GM12878 (cell line): ENCODE results near the gene AOPEP. TPM values are rescaled to one million over a fixed set of nuclear protein-coding genes. Genes with fewer than 3 reads are reported as not detected.

Experiments
- ATAC-seq: fragments of 200-7000 bp; cut with Tn5 transposase; 3 replicates; pipeline ENCODE4 v1.9.1; 2020; ENCODE audit warnings: mild to moderate bottlenecking, moderate library complexity
- BruUV-seq: library from RNA; stranded (reverse); fragments of 400-500 nt; replicated peaks from 2 replicates; lab custom pipeline; 2021; lab: Mats Ljungman, UMichigan
- CTCF ChIA-PET: fragments of 300-600 bp; sonication (Branson Sonifier 250); formaldehyde crosslinking; extraction: SDS; loops from one replicate; lab custom pipeline; 2021; ENCODE audit warnings: inconsistent platforms; lab: Yijun Ruan, JAX
- POLR2A ChIA-PET: fragments of 350-600 bp; formaldehyde crosslinking; extraction: SDS; loops from one replicate; lab custom pipeline; 2021; ENCODE audit warnings: inconsistent platforms; lab: Charles Lee
- RAD21 ChIA-PET: fragments of 300-600 bp; sonication (Branson Sonifier 250); formaldehyde crosslinking; loops from one replicate; lab custom pipeline; 2023; ENCODE audit warnings: antibody characterized with exemption; ENCODE audit not compliant: unreplicated experiment; lab: Charles Lee
- SMC1A ChIA-PET: fragments of 300-600 bp; sonication (Branson Sonifier 250); formaldehyde crosslinking; loops from one replicate; lab custom pipeline; 2023; ENCODE audit not compliant: unreplicated experiment, uncharacterized antibody; lab: Charles Lee
- DNase-seq: peaks from one replicate; pipeline ENCODE4 v3.0.0-alpha.2; 2011; ENCODE audit warnings: low read depth, low spot score
- FAIRE-seq: peaks from 3 replicates; lab custom pipeline; 2011; peaks lifted over from hg19 to GRCh38; lab: Jason Lieb, UNC
- H2AFZ ChIP-seq: 2 replicates; pipeline ENCODE4 v1.6.0; 2011; ENCODE audit warnings: low read depth, low read length, control low read depth; ENCODE audit not compliant: control insufficient read depth
- H3K27ac ChIP-seq: 2 replicates; pipeline ENCODE4 v1.5.1; 2011; ENCODE audit warnings: control low read depth; ENCODE audit not compliant: control insufficient read depth, insufficient read depth
- H3K27me3 ChIP-seq, 2 experiments: replicated peaks in 1 of 2; 2 replicates each; pipeline versions ENCODE4 v1.6.0 to v1.6.1; 2011; ENCODE audit warnings: low read length in 1 of 2; ENCODE audit not compliant: control insufficient read depth in 2 of 2, insufficient read depth in 2 of 2
- H3K36me3 ChIP-seq, 2 experiments: 2 replicates each; pipeline ENCODE4 v1.5.1; 2011; ENCODE audit warnings: low read length in 1 of 2; ENCODE audit not compliant: control insufficient read depth in 2 of 2, insufficient read depth in 2 of 2
- H3K4me1 ChIP-seq: 2 replicates; pipeline ENCODE4 v1.6.1; 2011; ENCODE audit warnings: mild to moderate bottlenecking, low read length, moderate library complexity, mixed read lengths; ENCODE audit not compliant: control insufficient read depth, insufficient read depth
- H3K4me2 ChIP-seq: 2 replicates; pipeline ENCODE4 v1.6.0; 2011; ENCODE audit warnings: control low read depth; ENCODE audit not compliant: control insufficient read depth, insufficient read depth
- H3K4me3 ChIP-seq: fragments of 200-600 bp; sonication (generic); 2 replicates; pipeline ENCODE4 v1.5.1; 2016
- H3K79me2 ChIP-seq: 2 replicates; pipeline ENCODE4 v1.6.0; 2011; ENCODE audit warnings: low read length; ENCODE audit not compliant: control insufficient read depth, insufficient read depth
- H3K9ac ChIP-seq: 2 replicates; pipeline ENCODE4 v1.8.0; 2011; ENCODE audit warnings: low read length, control low read depth, mixed read lengths; ENCODE audit not compliant: control insufficient read depth, insufficient read depth
- H3K9me3 ChIP-seq: replicated peaks from 3 replicates; pipeline ENCODE4 v1.5.1; 2011; ENCODE audit warnings: mild to moderate bottlenecking, low read length; ENCODE audit not compliant: control insufficient read depth, insufficient read depth
- H4K20me1 ChIP-seq: 2 replicates; pipeline ENCODE4 v1.6.0; 2011; ENCODE audit not compliant: control insufficient read depth, insufficient read depth
- ATF2 ChIP-seq: IDR thresholded peaks from 2 replicates; pipeline ENCODE4 v1.6.1; 2012; ENCODE audit warnings: low read length, inconsistent platforms
- ATF7 ChIP-seq: fragments of 450-650 bp; IDR thresholded peaks from 2 replicates; pipeline ENCODE4 v1.6.1; 2016; ENCODE audit warnings: low read depth, mild to moderate bottlenecking
- BACH1 ChIP-seq: fragments of 450-650 bp; IDR thresholded peaks from 2 replicates; pipeline ENCODE4 v1.6.1; 2017; ENCODE audit warnings: mild to moderate bottlenecking, borderline replicate concordance
- BCL11A ChIP-seq: IDR thresholded peaks from 2 replicates; pipeline ENCODE4 v1.6.1; 2011; ENCODE audit warnings: low read depth, low read length
- BRCA1 ChIP-seq: IDR thresholded peaks from 2 replicates; pipeline ENCODE4 v1.6.1; 2011; ENCODE audit warnings: low read depth, low read length, improper control_type of control experiment
- JUND ChIP-seq: IDR thresholded peaks from 2 replicates; pipeline ENCODE4 v1.6.1; 2012; ENCODE audit warnings: low read depth, mild to moderate bottlenecking, low read length, improper control_type of control experiment, moderate library complexity
- KAT2A ChIP-seq: conservative IDR thresholded peaks from 2 replicates; pipeline ENCODE4 v1.6.1; 2011; ENCODE audit warnings: low read depth, low read length; ENCODE audit not compliant: control insufficient read depth
- LARP7 ChIP-seq: fragments of 450-650 bp; IDR thresholded peaks from 2 replicates; pipeline ENCODE4 v1.6.1; 2017; ENCODE audit warnings: mild to moderate bottlenecking
- MYB ChIP-seq: fragments of 150-350 bp; IDR thresholded peaks from 2 replicates; pipeline ENCODE4 v1.6.1; 2014; ENCODE audit warnings: mild to moderate bottlenecking, low read depth, low read length, borderline replicate concordance
- RB1 ChIP-seq: fragments of 450-650 bp; formaldehyde crosslinking; IDR thresholded peaks from 2 replicates; pipeline ENCODE4 v1.6.1; 2017; ENCODE audit warnings: mild to moderate bottlenecking, borderline replicate concordance
- STAT3 ChIP-seq: IDR thresholded peaks from 2 replicates; pipeline ENCODE4 v1.6.1; 2011; ENCODE audit warnings: low read depth, low read length, improper control_type of control experiment
- ZNF592 ChIP-seq: fragments of 450-650 bp; IDR thresholded peaks from 2 replicates; pipeline ENCODE4 v1.6.1; 2017; ENCODE audit warnings: mild to moderate bottlenecking, moderate library complexity
- ZZZ3 ChIP-seq: IDR thresholded peaks from 2 replicates; pipeline ENCODE4 v1.6.1; 2011; ENCODE audit warnings: low read depth; ENCODE audit not compliant: control insufficient read depth, insufficient read length
- WGBS: methylation state at CpG from one replicate; pipeline ENCODE4 v1.1.6; 2016; ENCODE audit warnings: low lambda C conversion rate; ENCODE audit not compliant: insufficient replicate concordance, insufficient coverage; ENCODE audit errors: missing lambda C conversion rate; 5-methylcytosine and 5-hydroxymethylcytosine counted together
- in situ Hi-C: fragments of 300-500 bp; cut with MboI; formaldehyde crosslinking; loops from 9 replicates; pipeline ENCODE4 v1.14.3; 2018; ENCODE audit warnings: mixed read lengths
- intact Hi-C: fragments of 100-400 bp; cut with micrococcal nuclease; formaldehyde crosslinking; loops from one replicate; pipeline ENCODE4 v1.14.2; 2022; ENCODE audit not compliant: unreplicated experiment
- polyA plus RNA-seq, 11 experiments: library from polyadenylated mRNA; depleted of rRNA in 4 of 11; unstranded in 6 of 11; stranded (reverse) in 5 of 11; fragments of >200 nt; fragmentation: Nextera tagmentation in 4 of 11; fragmentation: Illumina TruSeq in 1 of 11; extraction: Ambion mirVana in 4 of 11; extraction: Trizol in 1 of 11; gene quantifications; 1 replicate in 1 of 11; 2 replicates in 10 of 11; pipeline versions ENCODE4 v1.2.1 to v1.2.3, GENCODE V29; 2011 to 2016; ENCODE audit warnings: inconsistent platforms in 2 of 11, missing spikeins in 2 of 11, low read depth in 1 of 11
- total RNA-seq, 4 experiments: library from RNA; depleted of rRNA in 3 of 4; stranded (reverse); fragments of >200 nt in 3 of 4; fragmentation: Illumina TruSeq in 1 of 4; extraction: Trizol in 1 of 4; gene quantifications; 2 replicates each; pipeline versions ENCODE4 v1.2.1 to v1.2.3, GENCODE V29; 2013 to 2021

The AOPEP gene
- total and polyA plus RNA-seq, 10 of the 15 experiments (the other 5 are each of a cell fraction or from before 2014, with no cell fraction given): 2.3 to 16.9 (median 10.1) TPM

- TF ChIP-seq ZNF592 (no peak), MYB (no peak), STAT3 (no peak), RB1 (no peak)
Measured at GRCh38 chr9:95053611-95054570, 327.4 kb downstream of the AOPEP start (continued).

GRCh38 chr9:95055334-95055850, 328.9 kb downstream of the AOPEP start:
- BruUV-seq: no TSS peak
- no peak overlapping the region for H3K4me3 ChIP-seq
- H3K79me2 ChIP-seq: no peaks in the 10 kb centered on the region
- no peak for TF ChIP-seq BRCA1
- TF ChIP-seq ATF2: no peak
- no peak for TF ChIP-seq ATF7
- TF ChIP-seq KAT2A: no peak
- no peak for TF ChIP-seq BACH1
- no peak for TF ChIP-seq BCL11A
- TF ChIP-seq ZZZ3: no peak
- TF ChIP-seq JUND: no peak
- TF ChIP-seq LARP7: no peak

More at GRCh38 chr9:95055334-95055850, 328.9 kb downstream of the AOPEP start:
- ChIA-PET RAD21 (no interaction called here), POLR2A (no interaction called here), CTCF (no interaction called here), SMC1A (no interaction called here)
- no peaks in the 10 kb centered on the region for H3K27me3 ChIP-seq
- 80% methylated on average over 6 of the region's 6 CpGs for WGBS
- H3K9ac ChIP-seq: no peak overlapping the region
- H4K20me1 ChIP-seq: no peaks in the 10 kb centered on the region
- H3K36me3 ChIP-seq: no peaks in the 10 kb centered on the region
- intact Hi-C loops (no loop called here), in situ Hi-C loops (no loop called here)
- H3K9me3 ChIP-seq: no peaks in the 10 kb centered on the region
- DNase-seq (no peak), ATAC-seq (no peak), FAIRE-seq (no peak)
- H2AFZ ChIP-seq: no peak overlapping the region
- no peak overlapping the region for H3K27ac ChIP-seq
- no peaks in the 10 kb centered on the region for H3K4me1 ChIP-seq
- H3K4me2 ChIP-seq: no peak overlapping the region
